Measurements from ENCODE around the gene PTH1R. TPM values are rescaled to one million over a fixed set of nuclear protein-coding genes. Genes with fewer than 3 reads are reported as not detected.

Gene PTH1R
- 0.97 and 1.5 TPM in 2 replicates for total RNA-seq

DNA sequence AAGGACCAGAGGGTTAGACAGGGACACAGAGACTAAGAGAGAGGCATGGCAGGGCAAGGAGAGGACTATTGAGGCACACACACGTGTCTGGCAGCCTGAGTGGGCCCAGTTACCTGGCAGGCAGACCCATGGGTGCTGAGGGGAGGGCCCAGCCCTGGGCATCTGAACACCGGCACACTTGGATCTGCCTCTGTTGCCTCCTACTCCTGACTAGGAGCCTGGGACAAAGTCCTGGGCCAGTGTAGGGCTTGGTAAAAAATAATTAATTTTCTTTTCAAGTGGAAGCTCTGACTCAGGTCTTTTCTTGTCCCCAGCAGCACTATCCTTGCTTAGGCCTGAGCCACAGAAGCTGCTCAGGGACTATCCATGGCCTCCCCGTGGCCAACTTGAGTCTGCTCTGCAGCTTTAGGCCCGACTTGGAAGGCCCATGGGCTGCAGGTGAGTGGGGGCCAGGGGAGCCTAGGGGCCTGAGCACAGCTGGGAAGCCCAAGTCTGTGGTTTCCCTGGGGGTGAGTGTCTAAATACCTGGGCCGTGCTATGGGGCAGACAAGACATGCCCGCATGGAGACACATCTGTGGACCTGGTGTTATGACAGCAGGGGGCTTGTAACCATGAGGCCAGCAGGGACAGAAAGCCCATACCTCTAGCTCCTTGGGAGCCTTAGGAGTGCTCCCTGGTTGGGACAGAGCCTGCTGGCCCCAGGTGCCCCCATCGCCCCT, at the start of gene PTH1R:
Gene PTH1R (plus strand): TSS at position 316 of the 720 bp plus-strand sequence. CDS start 5,839 bp downstream, outside the sequence.

DNA sequence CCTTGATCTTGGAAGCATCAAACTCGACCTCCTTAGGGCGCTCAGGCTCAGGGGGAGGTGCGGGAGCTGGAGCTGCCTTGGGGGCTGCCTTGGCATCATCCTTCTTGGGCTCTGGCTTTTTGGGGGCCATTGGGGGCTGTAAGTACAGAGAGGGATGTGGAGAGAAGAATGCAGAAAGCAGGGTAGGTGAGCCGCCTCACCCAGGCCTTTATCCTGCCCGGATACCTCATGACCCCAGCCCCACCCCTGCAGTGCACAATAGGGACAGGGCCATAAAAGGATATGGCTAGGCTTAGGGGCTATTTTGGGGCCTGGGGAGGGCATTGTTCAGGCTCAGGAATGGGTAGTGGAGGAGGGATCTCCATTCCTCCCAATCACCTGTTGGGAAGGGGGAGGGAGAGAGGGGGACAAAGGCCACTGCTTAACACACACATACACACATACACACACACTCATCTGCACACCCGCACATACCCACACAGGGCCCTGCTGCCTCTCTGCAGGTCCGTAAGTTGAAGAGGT, 14.2 kb upstream of the PTH1R start, which contains the start of gene MYL3:
Gene MYL3 (minus strand): TSS at position 184 of the 522 bp plus-strand sequence. CDS start 54 bp downstream, at position 130.

Other genes with a start within 250 kb of the PTH1R start
- 3.9 and 7.0 TPM in 2 replicates for gene ALS2CL, start 184.0 kb upstream of the PTH1R start, total RNA-seq
- under 0.01 and 0.15 TPM in 2 replicates for gene TMIE, start 176.3 kb upstream of the PTH1R start, total RNA-seq
- gene PRSS50, start 159.9 kb upstream of the PTH1R start, total RNA-seq = not detected in 2 replicates
- gene MYL3, start 14.3 kb upstream of the PTH1R start, total RNA-seq = not detected in 2 replicates
- gene CCDC12, start 99.0 kb downstream of the PTH1R start, total RNA-seq = 44.5 and 48.8 TPM in 2 replicates
- 30.2 and 33.1 TPM in 2 replicates for gene NBEAL2, start 101.9 kb downstream of the PTH1R start, total RNA-seq